K562 (cell line): ENCODE results near the gene NEDD4. TPM values are rescaled to one million over a fixed set of nuclear protein-coding genes. Genes with fewer than 3 reads are reported as not detected.

Source experiments
- ARID3B ChIP-seq: fragments of 250-450 bp; sonication (Bioruptor Pico); IDR thresholded peaks from 2 replicates; pipeline ENCODE4 v1.4.0; 2020; ENCODE audit warnings: borderline replicate concordance
- CBFA2T2 ChIP-seq: fragments of 450-650 bp; conservative IDR thresholded peaks from 2 replicates; pipeline ENCODE4 v1.6.1; 2017; ENCODE audit warnings: mild to moderate bottlenecking
- CBX3 ChIP-seq, 2 experiments: IDR thresholded peaks; 1 replicate in 1 of 2; 2 replicates in 1 of 2; pipeline ENCODE4 v1.6.1; 2012; ENCODE audit warnings: inconsistent platforms in 2 of 2, low read length in 2 of 2, borderline replicate concordance in 1 of 2, control low read depth in 1 of 2
- GABPB2 ChIP-seq: fragments of 250-450 bp; sonication (Bioruptor Pico); conservative IDR thresholded peaks from 2 replicates; pipeline ENCODE4 v1.5.1; 2021; ENCODE audit warnings: mild to moderate bottlenecking
- GTF2B ChIP-seq: IDR thresholded peaks from 2 replicates; pipeline ENCODE4 v1.6.1; 2011; ENCODE audit not compliant: insufficient read length; ENCODE audit errors: extremely low read depth
- HDAC8 ChIP-seq: fragments of 450-650 bp; IDR thresholded peaks from 2 replicates; pipeline ENCODE4 v1.6.1; 2016; ENCODE audit warnings: mild to moderate bottlenecking, missing genetic modification characterization, moderate library complexity, missing compliant biosample characterization
- HES1 ChIP-seq: fragments of 450-650 bp; IDR thresholded peaks from 2 replicates; pipeline ENCODE4 v1.6.1; 2016; ENCODE audit warnings: low read depth, mild to moderate bottlenecking, moderate library complexity
- MBD2 ChIP-seq: sonication (generic); IDR thresholded peaks from 2 replicates; pipeline ENCODE4 v1.6.1; 2016; ENCODE audit warnings: low read depth, borderline replicate concordance
- NCOA2 ChIP-seq, 2 experiments: fragments of 450-650 bp; IDR thresholded peaks; 2 replicates each; pipeline ENCODE4 v1.6.1; 2018; ENCODE audit warnings: mild to moderate bottlenecking in 2 of 2, moderate library complexity in 1 of 2; ENCODE audit not compliant: partially characterized antibody in 2 of 2
- PHB2 ChIP-seq: fragments of 450-650 bp; IDR thresholded peaks from 2 replicates; pipeline ENCODE4 v1.6.1; 2017; ENCODE audit warnings: low read depth
- PHF21A ChIP-seq: fragments of 450-650 bp; IDR thresholded peaks from 2 replicates; pipeline ENCODE4 v1.6.1; 2017; ENCODE audit warnings: low read depth, borderline replicate concordance
- SIN3A ChIP-seq, 2 experiments: fragments of 150-350 bp in 1 of 2; IDR thresholded peaks; 2 replicates each; pipeline ENCODE4 v1.6.1; 2011 to 2016; ENCODE audit warnings: borderline replicate concordance in 2 of 2, low read depth in 2 of 2, low read length in 2 of 2, mild to moderate bottlenecking in 2 of 2, moderate library complexity in 2 of 2; ENCODE audit not compliant: control insufficient read depth in 1 of 2
- SMAD4 ChIP-seq: fragments of 250-450 bp; sonication (Bioruptor Pico); conservative IDR thresholded peaks from 2 replicates; pipeline ENCODE4 v1.8.0; 2021; ENCODE audit warnings: inconsistent platforms, mild to moderate bottlenecking, moderate library complexity
- SMARCB1 ChIP-seq: IDR thresholded peaks from 2 replicates; pipeline ENCODE4 v1.6.1; 2011; ENCODE audit warnings: improper control_type of control experiment, low read depth; ENCODE audit not compliant: insufficient read length
- SREBF1 ChIP-seq: fragments of 150-350 bp; IDR thresholded peaks from 2 replicates; pipeline ENCODE4 v1.6.1; 2014; ENCODE audit warnings: antibody characterized with exemption, low read depth, low read length, borderline replicate concordance
- SRSF9 ChIP-seq: fragments of 200-400 bp; formaldehyde crosslinking; IDR thresholded peaks from 2 replicates; pipeline ENCODE4 v1.6.1; 2017; ENCODE audit warnings: low read depth, low read length, borderline replicate concordance
- U2AF2 ChIP-seq: fragments of 200-400 bp; formaldehyde crosslinking; optimal IDR thresholded peaks from 2 replicates; pipeline ENCODE3; 2017; ENCODE audit warnings: low read depth, mild to moderate bottlenecking, low read length
- ZKSCAN8 ChIP-seq: fragments of 200-800 bp; sonication (Bioruptor generic); IDR thresholded peaks from 2 replicates; pipeline ENCODE4 v1.6.1; 2016; ENCODE audit warnings: missing genetic modification characterization, missing compliant biosample characterization
- ZNF212 ChIP-seq: fragments of 450-650 bp; formaldehyde crosslinking; IDR thresholded peaks from 2 replicates; pipeline ENCODE4 v1.4.0; 2020; ENCODE audit warnings: mild to moderate bottlenecking
- ZNF444 ChIP-seq: fragments of 250-450 bp; sonication (Bioruptor Pico); IDR thresholded peaks from 2 replicates; pipeline ENCODE4 v1.4.0; 2020; ENCODE audit warnings: mild to moderate bottlenecking, moderate library complexity
- ZNF518B ChIP-seq: fragments of 250-450 bp; sonication (Bioruptor Pico); IDR thresholded peaks from 2 replicates; pipeline ENCODE4 v1.5.0; 2021; ENCODE audit warnings: mild to moderate bottlenecking, moderate library complexity
- ZNF717 ChIP-seq: fragments of 250-450 bp; sonication (Bioruptor Pico); IDR thresholded peaks from 2 replicates; pipeline ENCODE4 v1.5.0; 2021
- ZNF75A ChIP-seq: fragments of 450-650 bp; formaldehyde crosslinking; IDR thresholded peaks from 2 replicates; pipeline ENCODE4 v1.4.0; 2020; ENCODE audit warnings: mild to moderate bottlenecking
- polyA plus RNA-seq, 8 experiments: library from polyadenylated mRNA; depleted of rRNA in 4 of 8; stranded (reverse) in 5 of 8; unstranded in 3 of 8; fragments of >200 nt; fragmentation: Nextera tagmentation in 2 of 8; fragmentation: Illumina TruSeq in 1 of 8; extraction: Ambion mirVana in 2 of 8; extraction: Trizol in 1 of 8; gene quantifications; 2 replicates each; pipeline versions ENCODE4 v1.2.1 to v1.2.3, GENCODE V29; 2011 to 2014; ENCODE audit warnings: inconsistent platforms in 1 of 8, missing spikeins in 1 of 8
- total RNA-seq, 7 experiments: library from RNA; depleted of rRNA in 6 of 7; stranded (reverse); fragments of >200 nt in 6 of 7; fragmentation: Illumina TruSeq in 2 of 7; extraction: Trizol in 2 of 7; gene quantifications; 2 replicates each; pipeline versions ENCODE4 v1.2.1 to v1.2.3, GENCODE V29; 2011 to 2021; ENCODE audit warnings: low replicate concordance in 1 of 7

Gene NEDD4
- total and polyA plus RNA-seq, 9 of the 15 experiments (the other 6 are each of a cell fraction or from before 2014, with no cell fraction given), result 7.2 to 23.7 (median 17.3) TPM

GRCh38 chr15:55993804-55994560 lies 570 bp upstream of the NEDD4 start (continued):
- TF ChIP-seq ZNF518B (CRISPR knock-in tag), result no peak
- TF ChIP-seq ZNF212 (CRISPR knock-in tag), result no peak
- TF ChIP-seq NCOA2 (IDR thresholded peaks at IDR 0.05; ENCODE audit: partially characterized antibody in 2 of 2), result no peak
- 0 out of 4 replicates have a peak, but pooled peaks of 1 of the 2 experiments have one; percentile 3 for TF ChIP-seq SIN3A (IDR thresholded peaks at IDR 0.05; ENCODE audit: borderline replicate concordance in 2 of 2, control insufficient read depth in 1 of 2, low read depth in 2 of 2, low read length in 2 of 2)
- TF ChIP-seq CBFA2T2, result no peak
- TF ChIP-seq HES1, result no peak
- TF ChIP-seq PHB2, result no peak
- TF ChIP-seq SMAD4 (CRISPR knock-in tag), result no peak
- no peak for TF ChIP-seq U2AF2
- no peak for TF ChIP-seq SMARCB1
- TF ChIP-seq ZNF717 (CRISPR knock-in tag), result no peak
- no peak for TF ChIP-seq GABPB2
- no peak for TF ChIP-seq GTF2B
- TF ChIP-seq ZNF75A (CRISPR knock-in tag), result no peak
- TF ChIP-seq ZNF444 (CRISPR knock-in tag), result no peak
- no peak for TF ChIP-seq MBD2
- no peak for TF ChIP-seq ZKSCAN8 (CRISPR knock-in tag)
- no peak for TF ChIP-seq SRSF9
- TF ChIP-seq PHF21A, result no peak
- no peak for TF ChIP-seq CBX3 (IDR thresholded peaks at IDR 0.05; ENCODE audit: borderline replicate concordance in 1 of 2, low read length in 2 of 2)
- TF ChIP-seq HDAC8 (tag), result no peak
- TF ChIP-seq ARID3B (CRISPR knock-in tag), result no peak
- no peak for TF ChIP-seq SREBF1
